SU-DHL-6 (cell line): ENCODE data around the gene BCKDK.

Source experiments
- H2AFZ ChIP-seq: fragments of 200-600 bp; sonication (generic); 2 replicates; pipeline ENCODE4 v1.6.1; 2014; ENCODE audit warnings: low read depth, mild to moderate bottlenecking, moderate library complexity, mixed read lengths, antibody characterized with exemption, low read length; ENCODE audit not compliant: severe bottlenecking
- H3F3A ChIP-seq: fragments of 200-600 bp; shearing (Covaris generic); 2 replicates; pipeline ENCODE4 v1.6.0; 2016; ENCODE audit warnings: antibody characterized with exemption, mild to moderate bottlenecking; ENCODE audit not compliant: insufficient read depth
- H3K27ac ChIP-seq: fragments of 200-600 bp; sonication (generic); 2 replicates; pipeline ENCODE4 v1.5.1; 2016; ENCODE audit warnings: low read depth, mild to moderate bottlenecking, low read length, moderate library complexity, mixed read lengths
- H3K27me3 ChIP-seq: fragments of 200-600 bp; sonication (generic), shearing (Covaris generic); 2 replicates; pipeline ENCODE4 v1.6.0; 2014; ENCODE audit warnings: mild to moderate bottlenecking, low read length
- H3K36me3 ChIP-seq: fragments of 200-600 bp; sonication (generic); 2 replicates; pipeline ENCODE4 v1.6.1; 2014; ENCODE audit warnings: mild to moderate bottlenecking, low read length, mixed read lengths
- H3K4me2 ChIP-seq: fragments of 300-600, 200-600 bp; shearing (Covaris generic), sonication (generic); 2 replicates; pipeline ENCODE4 v1.6.0; 2014; ENCODE audit warnings: low read length, low read depth, mild to moderate bottlenecking; ENCODE audit not compliant: poor library complexity, severe bottlenecking
- H3K4me3 ChIP-seq: fragments of 200-600 bp; sonication (generic); 2 replicates; pipeline ENCODE4 v1.5.1; 2014; ENCODE audit warnings: antibody characterized with exemption, low read length, mild to moderate bottlenecking, mixed read lengths; ENCODE audit not compliant: insufficient read depth, poor library complexity, severe bottlenecking
- H3K79me2 ChIP-seq: fragments of 200-600 bp; sonication (generic); 2 replicates; pipeline ENCODE4 v1.6.1; 2014; ENCODE audit warnings: mild to moderate bottlenecking, low read length, moderate library complexity; ENCODE audit not compliant: insufficient read depth
- H3K9ac ChIP-seq: fragments of 200-600 bp; sonication (generic); 2 replicates; pipeline ENCODE4 v1.7.0; 2014; ENCODE audit warnings: mild to moderate bottlenecking, low read length
- H3K9me2 ChIP-seq: fragments of 200-600 bp; sonication (generic); replicated peaks from 2 replicates; pipeline ENCODE4 v1.6.1; 2014; ENCODE audit warnings: low read length; ENCODE audit not compliant: insufficient read depth
- H3K9me3 ChIP-seq: fragments of 200-600 bp; sonication (generic); 2 replicates; pipeline ENCODE4 v1.6.1; 2014; ENCODE audit warnings: low read length, mixed read lengths; ENCODE audit not compliant: insufficient read depth
- H4K20me1 ChIP-seq: fragments of 200-600 bp; sonication (generic); 2 replicates; pipeline ENCODE4 v1.6.1; 2014; ENCODE audit warnings: low read depth, mild to moderate bottlenecking, antibody characterized with exemption, low read length, moderate library complexity, mixed read lengths
- EZH2phosphoT487 ChIP-seq: fragments of 200-600 bp; sonication (generic), shearing (Covaris generic); conservative IDR thresholded peaks from 2 replicates; pipeline ENCODE4 v1.6.1; 2018; ENCODE audit warnings: mild to moderate bottlenecking, antibody characterized with exemption, low read length, moderate library complexity, mixed read lengths
- TF ChIP-seq, protein P1 (sequence below): fragments of 200-600 bp; sonication (generic); IDR thresholded peaks from one replicate; pipeline ENCODE4 v1.5.1; 2017; ENCODE audit warnings: antibody characterized with exemption, mild to moderate bottlenecking, low read length, moderate library complexity; ENCODE audit not compliant: insufficient read depth, poor library complexity, severe bottlenecking

BCKDK gene

GRCh38 chr16:31130899-31131298, 22.7 kb downstream of the BCKDK start:
- no peaks in the 10 kb centered on the region for H3K27me3 ChIP-seq
- no peak overlapping the region for H2AFZ ChIP-seq
- no peak overlapping the region for H3K4me2 ChIP-seq
- no peaks in the 10 kb centered on the region for H3K36me3 ChIP-seq
- no peaks in the 10 kb centered on the region for H3K79me2 ChIP-seq
- H3F3A ChIP-seq = no peaks in the 10 kb centered on the region
- no peak overlapping the region for H3K9ac ChIP-seq
- no peaks in the 10 kb centered on the region for H3K9me2 ChIP-seq
- no peak overlapping the region for H3K27ac ChIP-seq
- H3K4me3 ChIP-seq = no peak overlapping the region
- no peak for TF ChIP-seq EZH2phosphoT487
- TF ChIP-seq, protein P1, sequence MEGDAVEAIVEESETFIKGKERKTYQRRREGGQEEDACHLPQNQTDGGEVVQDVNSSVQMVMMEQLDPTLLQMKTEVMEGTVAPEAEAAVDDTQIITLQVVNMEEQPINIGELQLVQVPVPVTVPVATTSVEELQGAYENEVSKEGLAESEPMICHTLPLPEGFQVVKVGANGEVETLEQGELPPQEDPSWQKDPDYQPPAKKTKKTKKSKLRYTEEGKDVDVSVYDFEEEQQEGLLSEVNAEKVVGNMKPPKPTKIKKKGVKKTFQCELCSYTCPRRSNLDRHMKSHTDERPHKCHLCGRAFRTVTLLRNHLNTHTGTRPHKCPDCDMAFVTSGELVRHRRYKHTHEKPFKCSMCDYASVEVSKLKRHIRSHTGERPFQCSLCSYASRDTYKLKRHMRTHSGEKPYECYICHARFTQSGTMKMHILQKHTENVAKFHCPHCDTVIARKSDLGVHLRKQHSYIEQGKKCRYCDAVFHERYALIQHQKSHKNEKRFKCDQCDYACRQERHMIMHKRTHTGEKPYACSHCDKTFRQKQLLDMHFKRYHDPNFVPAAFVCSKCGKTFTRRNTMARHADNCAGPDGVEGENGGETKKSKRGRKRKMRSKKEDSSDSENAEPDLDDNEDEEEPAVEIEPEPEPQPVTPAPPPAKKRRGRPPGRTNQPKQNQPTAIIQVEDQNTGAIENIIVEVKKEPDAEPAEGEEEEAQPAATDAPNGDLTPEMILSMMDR = no peak
- H4K20me1 ChIP-seq = no peaks in the 10 kb centered on the region
- no peaks in the 10 kb centered on the region for H3K9me3 ChIP-seq

DNA sequence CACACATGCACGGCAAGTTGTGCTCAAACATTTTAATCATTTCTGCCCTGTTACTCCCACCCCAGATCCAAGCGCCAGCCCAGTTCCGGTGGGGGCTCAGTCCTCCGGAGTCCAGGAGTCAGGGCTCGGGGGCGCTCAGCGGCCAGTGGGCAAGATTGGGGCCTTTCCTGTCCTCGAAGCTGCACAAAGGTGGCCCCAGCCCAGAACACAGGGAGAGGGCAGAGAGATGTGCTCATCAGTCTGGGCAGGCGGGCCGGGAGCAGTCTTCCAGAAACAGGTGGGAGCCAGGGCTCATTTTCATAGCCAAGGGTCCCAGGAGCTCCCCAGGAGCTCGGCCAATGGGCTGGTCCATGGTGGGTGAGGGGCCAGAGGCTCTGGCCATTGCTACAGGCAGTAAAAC, 23.2 kb downstream of the BCKDK start:
- H3K9me3 ChIP-seq = no peaks in the 10 kb centered on the region
- no peaks in the 10 kb centered on the region for H3K79me2 ChIP-seq
- H3K27ac ChIP-seq = no peak overlapping the region
- H3K4me2 ChIP-seq = no peak overlapping the region
- no peak overlapping the region for H3K9ac ChIP-seq
- H3K4me3 ChIP-seq = no peak overlapping the region
- H3F3A ChIP-seq = no peaks in the 10 kb centered on the region
- H3K36me3 ChIP-seq = no peaks in the 10 kb centered on the region
- TF ChIP-seq, protein P1 = no peak
- no peak for TF ChIP-seq EZH2phosphoT487
- no peaks in the 10 kb centered on the region for H3K9me2 ChIP-seq
- no peak overlapping the region for H2AFZ ChIP-seq
- no peaks in the 10 kb centered on the region for H3K27me3 ChIP-seq
- no peaks in the 10 kb centered on the region for H4K20me1 ChIP-seq

DNA sequence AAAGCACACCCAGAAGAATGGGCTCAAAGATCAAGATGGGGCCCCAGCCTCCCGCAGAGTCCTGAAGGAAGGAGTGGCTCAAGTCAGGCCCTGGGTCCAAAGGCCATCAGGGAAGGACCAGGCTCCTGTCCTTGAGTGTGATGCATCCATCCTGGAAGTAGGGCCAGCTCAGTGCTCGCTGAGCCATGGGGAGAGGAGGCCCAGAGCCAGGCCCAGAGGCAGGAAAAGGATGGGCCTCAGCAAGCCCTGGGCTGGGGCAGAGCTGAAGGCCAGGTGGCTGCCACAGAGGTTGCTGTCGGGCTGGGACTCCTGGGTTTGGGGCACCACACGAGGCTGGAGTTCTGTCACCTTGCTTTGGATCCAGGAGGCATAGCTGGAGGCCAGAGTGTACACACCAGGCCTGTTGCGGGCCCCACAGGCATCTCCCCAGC, 23.7 kb downstream of the BCKDK start:
- Histone ChIP-seq H2AFZ (no peak overlapping the region), H3F3A (no peaks in the 10 kb centered on the region), H3K4me2 (no peak overlapping the region), H3K27me3 (no peaks in the 10 kb centered on the region), H3K9me2 (no peaks in the 10 kb centered on the region), H3K79me2 (no peaks in the 10 kb centered on the region), H3K9ac (no peak overlapping the region), H4K20me1 (no peaks in the 10 kb centered on the region), H3K27ac (no peak overlapping the region), H3K36me3 (no peaks in the 10 kb centered on the region), H3K4me3 (no peak overlapping the region), H3K9me3 (no peaks in the 10 kb centered on the region)
- TF ChIP-seq EZH2phosphoT487 = no peak
- TF ChIP-seq, protein P1 = no peak
